Activated B cell treated with CpG ODN at 0.5 μM for 24 hours (primary cell): ENCODE data around the gene SMPD3. TPM values are rescaled to one million over a fixed set of nuclear protein-coding genes. Genes with fewer than 3 reads are reported as not detected.

Experiments
- ATAC-seq: fragments of 200-7000 bp; cut with Tn5 transposase; one replicate; pipeline ENCODE4 v1.10.0; 2021; ENCODE audit warnings: low read depth, mild to moderate bottlenecking, moderate library complexity
- CTCF ChIA-PET: fragments of 350-600 bp; sonication (Branson Sonifier 250); formaldehyde crosslinking; loops from one replicate; lab custom pipeline; 2021; ENCODE audit warnings: antibody characterized with exemption; lab: Charles Lee
- POLR2A ChIA-PET: fragments of 350-600 bp; sonication (Branson Sonifier 250); formaldehyde crosslinking; loops from one replicate; lab custom pipeline; 2021; ENCODE audit warnings: antibody characterized with exemption; lab: Charles Lee
- DNase-seq: peaks from one replicate; pipeline ENCODE4 v3.0.0; 2022
- H3K27ac Mint-ChIP-seq: one replicate; pipeline ENCODE4 v1.8.0; 2020; ENCODE audit warnings: mixed read lengths
- H3K27me3 Mint-ChIP-seq: one replicate; pipeline ENCODE4 v1.8.0; 2021; ENCODE audit warnings: mixed read lengths
- H3K36me3 Mint-ChIP-seq: one replicate; pipeline ENCODE4 v1.8.0; 2021; ENCODE audit warnings: low read depth, mixed read lengths
- H3K4me1 Mint-ChIP-seq: one replicate; pipeline ENCODE4 v1.8.0; 2021; ENCODE audit warnings: mixed read lengths
- H3K4me3 Mint-ChIP-seq: one replicate; pipeline ENCODE4 v1.8.0; 2020; ENCODE audit warnings: mild to moderate bottlenecking, mixed read lengths
- H3K9me3 Mint-ChIP-seq: one replicate; pipeline ENCODE4 v1.8.0; 2020; ENCODE audit warnings: mixed read lengths
- intact Hi-C: fragments of 100-400 bp; cut with micrococcal nuclease; formaldehyde crosslinking; loops from one replicate; pipeline ENCODE4 v1.15.1; 2024
- total RNA-seq: library from RNA; stranded (reverse); gene quantifications from 2 replicates; pipeline ENCODE4 v1.2.3, GENCODE V29; 2022
- TF ChIP-seq, protein P1 (sequence below): fragments of 200-600 bp; IDR thresholded peaks from one replicate; pipeline ENCODE4 v1.8.0; 2022; ENCODE audit warnings: antibody characterized with exemption, mild to moderate bottlenecking

SMPD3 gene
- total RNA-seq, 1 donor from 2014 or later, result 0.35 TPM

GRCh38 chr16:68429076-68429854, 19.0 kb downstream of the SMPD3 start:
- no peaks in the 10 kb centered on the region for H3K4me1 Mint-ChIP-seq
- DNase-seq, result no peak
- H3K36me3 Mint-ChIP-seq, result no peaks in the 10 kb centered on the region
- intact Hi-C loops, result no loop called here
- no peaks in the 10 kb centered on the region for H3K27me3 Mint-ChIP-seq
- TF ChIP-seq, protein P1, sequence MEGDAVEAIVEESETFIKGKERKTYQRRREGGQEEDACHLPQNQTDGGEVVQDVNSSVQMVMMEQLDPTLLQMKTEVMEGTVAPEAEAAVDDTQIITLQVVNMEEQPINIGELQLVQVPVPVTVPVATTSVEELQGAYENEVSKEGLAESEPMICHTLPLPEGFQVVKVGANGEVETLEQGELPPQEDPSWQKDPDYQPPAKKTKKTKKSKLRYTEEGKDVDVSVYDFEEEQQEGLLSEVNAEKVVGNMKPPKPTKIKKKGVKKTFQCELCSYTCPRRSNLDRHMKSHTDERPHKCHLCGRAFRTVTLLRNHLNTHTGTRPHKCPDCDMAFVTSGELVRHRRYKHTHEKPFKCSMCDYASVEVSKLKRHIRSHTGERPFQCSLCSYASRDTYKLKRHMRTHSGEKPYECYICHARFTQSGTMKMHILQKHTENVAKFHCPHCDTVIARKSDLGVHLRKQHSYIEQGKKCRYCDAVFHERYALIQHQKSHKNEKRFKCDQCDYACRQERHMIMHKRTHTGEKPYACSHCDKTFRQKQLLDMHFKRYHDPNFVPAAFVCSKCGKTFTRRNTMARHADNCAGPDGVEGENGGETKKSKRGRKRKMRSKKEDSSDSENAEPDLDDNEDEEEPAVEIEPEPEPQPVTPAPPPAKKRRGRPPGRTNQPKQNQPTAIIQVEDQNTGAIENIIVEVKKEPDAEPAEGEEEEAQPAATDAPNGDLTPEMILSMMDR, result no peak
- no peak overlapping the region for H3K4me3 Mint-ChIP-seq
- no peak overlapping the region for H3K27ac Mint-ChIP-seq
- H3K9me3 Mint-ChIP-seq, result no peaks in the 10 kb centered on the region
- CTCF ChIA-PET, result no interaction called here
- POLR2A ChIA-PET, result interaction anchor here (0.5 kb wide), 1 partner anchor 569 kb away, joined by 4 read pairs; no protein-coding TSS in a partner anchor
- ATAC-seq, result no peak

- Mint-ChIP-seq H3K4me3 (no peak overlapping the region), H3K9me3 (no peaks in the 10 kb centered on the region), H3K4me1 (no peaks in the 10 kb centered on the region), H3K27me3 (no peaks in the 10 kb centered on the region), H3K36me3 (no peaks in the 10 kb centered on the region), H3K27ac (no peak overlapping the region)
- DNase-seq (no peak), ATAC-seq (no peak)
- TF ChIP-seq, protein P1, result no peak
- intact Hi-C loops, result no loop called here
- ChIA-PET POLR2A (no interaction called here), CTCF (no interaction called here)
Measured at GRCh38 chr16:68427649-68428303, 20.5 kb downstream of the SMPD3 start.

DNA sequence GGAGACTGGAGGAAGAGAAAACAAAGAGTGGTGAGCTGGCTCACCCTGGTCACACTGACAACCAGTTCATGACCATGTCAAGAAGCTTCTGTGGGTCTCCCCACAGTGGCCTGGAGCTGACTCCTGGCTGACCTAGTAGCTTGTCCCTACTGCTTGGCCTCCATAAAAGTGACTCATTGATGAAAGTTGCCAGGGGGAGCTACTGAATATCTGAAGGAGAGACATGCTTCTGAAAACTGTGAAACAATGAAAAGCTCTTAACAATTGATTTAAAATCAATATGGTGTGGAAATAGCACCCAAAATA, 22.0 kb downstream of the SMPD3 start:
- no peaks in the 10 kb centered on the region for H3K4me1 Mint-ChIP-seq
- no peaks in the 10 kb centered on the region for H3K36me3 Mint-ChIP-seq
- TF ChIP-seq, protein P1, result no peak
- CTCF ChIA-PET, result no interaction called here
- no peak overlapping the region for H3K27ac Mint-ChIP-seq
- no peak for DNase-seq
- no peak overlapping the region for H3K4me3 Mint-ChIP-seq
- no peaks in the 10 kb centered on the region for H3K27me3 Mint-ChIP-seq
- no peak for ATAC-seq
- H3K9me3 Mint-ChIP-seq, result no peaks in the 10 kb centered on the region
- POLR2A ChIA-PET, result interaction anchor here (0.6 kb wide), 1 partner anchor 194 kb away, joined by 3 read pairs; no protein-coding TSS in a partner anchor
- intact Hi-C loops, result no loop called here

GRCh38 chr16:68425498-68426346, 22.6 kb downstream of the SMPD3 start:
- Mint-ChIP-seq H3K9me3 (no peaks in the 10 kb centered on the region), H3K27ac (no peak overlapping the region), H3K27me3 (no peaks in the 10 kb centered on the region), H3K36me3 (no peaks in the 10 kb centered on the region), H3K4me1 (no peaks in the 10 kb centered on the region), H3K4me3 (no peak overlapping the region)
- TF ChIP-seq, protein P1, result no peak
- ChIA-PET POLR2A (no interaction called here), CTCF (no interaction called here)
- ATAC-seq, result no peak
- intact Hi-C loops, result no loop called here
- DNase-seq, result no peak

DNA sequence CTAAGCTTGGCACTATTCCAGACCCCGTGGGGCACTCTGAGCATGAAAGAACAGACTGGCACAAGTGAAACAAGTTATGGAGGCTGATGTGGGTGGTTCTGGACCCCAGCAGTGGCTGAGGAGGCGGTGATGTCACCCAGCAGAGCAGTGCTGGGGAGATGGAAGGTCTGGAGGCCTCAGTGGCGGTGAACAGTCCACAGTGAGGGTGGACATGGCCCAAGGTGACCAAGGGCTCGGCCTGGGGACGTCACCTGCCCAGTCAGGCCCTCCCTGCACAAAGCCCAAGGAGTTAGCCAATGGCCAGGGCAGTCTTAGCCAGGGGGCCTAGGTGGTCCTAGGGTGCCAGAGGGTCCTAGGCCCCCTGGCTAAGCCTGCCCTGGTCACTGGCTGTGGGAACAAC, 24.5 kb downstream of the SMPD3 start:
- H3K9me3 Mint-ChIP-seq, result no peaks in the 10 kb centered on the region
- peaks cover 3% of the 10 kb centered on the region for H3K4me1 Mint-ChIP-seq
- ChIA-PET CTCF (no interaction called here), POLR2A (no interaction called here)
- intact Hi-C loops, result no loop called here
- DNase-seq (no peak), ATAC-seq (no peak)
- no peak overlapping the region for H3K27ac Mint-ChIP-seq
- no peak overlapping the region for H3K4me3 Mint-ChIP-seq
- no peaks in the 10 kb centered on the region for H3K27me3 Mint-ChIP-seq
- TF ChIP-seq, protein P1, result no peak
- H3K36me3 Mint-ChIP-seq, result no peaks in the 10 kb centered on the region
